Vagina (tissue), 2 donors: ENCODE results near the gene MAN1C1. TPM values are rescaled to one million over a fixed set of nuclear protein-coding genes. Genes with fewer than 3 reads are reported as not detected.

ENCODE experiments used
- DNase-seq, 2 donors: peaks; one replicate each; pipeline ENCODE4 v3.0.0-alpha.2; 2017; ENCODE audit errors: extremely low spot score in 2 of 2
- H3K27ac ChIP-seq: fragments of 200-600 bp; sonication (generic); one replicate; pipeline ENCODE4 v1.5.1; 2019
- H3K27me3 ChIP-seq: fragments of 200-600 bp; sonication (generic); one replicate; pipeline ENCODE4 v1.5.1; 2019
- H3K36me3 ChIP-seq, 2 donors: fragments of 200-600 bp; sonication (generic); one replicate each; pipeline ENCODE4 v1.5.1; 2017 to 2019
- H3K4me1 ChIP-seq: fragments of 200-600 bp; sonication (generic); one replicate; pipeline ENCODE4 v1.5.1; 2019
- H3K4me3 ChIP-seq, 2 donors: fragments of 200-600 bp; sonication (generic); 1 replicate in 1 of 2; 2 replicates in 1 of 2; pipeline ENCODE4 v1.5.1; 2016 to 2019
- H3K9me3 ChIP-seq: fragments of 200-600 bp; sonication (generic); one replicate; pipeline ENCODE4 v1.5.1; 2019
- POLR2A ChIP-seq, 2 donors: fragments of 450-650 bp; IDR thresholded peaks; one replicate each; pipeline ENCODE4 v1.6.1; 2017; ENCODE audit warnings: antibody characterized with exemption in 2 of 2, mild to moderate bottlenecking in 2 of 2, moderate library complexity in 2 of 2
- POLR2AphosphoS5 ChIP-seq, 2 donors: sonication (generic); formaldehyde crosslinking; IDR thresholded peaks; one replicate each; pipeline ENCODE4 v1.9.0; 2017; ENCODE audit warnings: antibody characterized with exemption in 2 of 2, mild to moderate bottlenecking in 2 of 2, low read depth in 1 of 2; ENCODE audit not compliant: insufficient read depth in 1 of 2
- intact Hi-C: fragments of 100-400 bp; cut with DNase I; formaldehyde crosslinking; loops from one replicate; pipeline ENCODE4 v1.15.1; 2023
- total RNA-seq: library from RNA; depleted of rRNA; stranded (reverse); fragments of >200 nt; gene quantifications from one replicate; pipeline ENCODE4 v1.2.3, GENCODE V29; 2016
- TF ChIP-seq, protein P1 (sequence below), 3 experiments: fragments of 450-650 bp in 2 of 3; fragments of 200-600 bp in 1 of 3; sonication (generic) in 1 of 3; IDR thresholded peaks; one replicate each; pipeline ENCODE4 v1.5.1; 2017 to 2019; ENCODE audit warnings: antibody characterized with exemption in 3 of 3, mild to moderate bottlenecking in 2 of 3, moderate library complexity in 2 of 3

Gene MAN1C1
- total RNA-seq, 1 donor from 2014 or later, result 31.4 TPM

DNA sequence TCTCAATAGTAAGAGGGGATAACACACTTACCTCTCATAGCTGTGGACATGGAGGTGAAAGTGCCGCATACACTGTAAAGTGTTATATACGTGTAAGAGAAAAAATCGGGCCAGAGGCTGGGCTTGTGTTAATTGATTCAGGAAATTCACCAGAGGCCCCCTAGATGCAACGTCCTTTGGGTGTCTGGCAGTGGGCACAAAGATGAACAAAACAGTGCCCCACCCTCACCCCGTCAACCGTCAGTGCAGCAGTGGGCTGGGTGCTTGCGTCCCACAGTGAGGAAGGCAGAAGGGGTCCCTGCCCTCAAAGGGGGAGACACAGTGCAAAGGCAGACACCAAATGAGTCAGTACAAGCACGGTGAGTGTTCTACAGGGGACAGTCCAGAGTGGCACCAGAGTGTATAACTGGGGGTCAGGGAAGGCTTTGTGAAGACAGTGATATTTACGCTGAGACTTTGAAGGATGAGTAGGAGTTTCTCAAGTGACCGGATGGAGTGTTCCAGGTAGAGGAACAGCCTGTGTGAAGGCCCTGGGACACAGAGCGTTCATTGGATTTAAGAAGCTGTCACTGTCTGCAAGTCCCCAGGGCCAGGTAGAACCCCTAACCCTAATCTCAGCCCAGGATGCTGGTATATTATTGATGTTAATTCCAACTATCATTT is 196.6 kb downstream of the MAN1C1 start:
- DNase-seq, result no peak
- H3K27me3 ChIP-seq, result no peaks in the 10 kb centered on the region
- intact Hi-C loops, result no loop called here
- H3K27ac ChIP-seq, result no peak overlapping the region
- no peak overlapping the region for H3K4me3 ChIP-seq
- H3K4me1 ChIP-seq, result peaks cover 18% of the 10 kb centered on the region
- H3K9me3 ChIP-seq, result no peaks in the 10 kb centered on the region
- H3K36me3 ChIP-seq, result peaks cover 0 to 26% of the 10 kb centered on the region in 2 donors
- TF ChIP-seq, protein P1, sequence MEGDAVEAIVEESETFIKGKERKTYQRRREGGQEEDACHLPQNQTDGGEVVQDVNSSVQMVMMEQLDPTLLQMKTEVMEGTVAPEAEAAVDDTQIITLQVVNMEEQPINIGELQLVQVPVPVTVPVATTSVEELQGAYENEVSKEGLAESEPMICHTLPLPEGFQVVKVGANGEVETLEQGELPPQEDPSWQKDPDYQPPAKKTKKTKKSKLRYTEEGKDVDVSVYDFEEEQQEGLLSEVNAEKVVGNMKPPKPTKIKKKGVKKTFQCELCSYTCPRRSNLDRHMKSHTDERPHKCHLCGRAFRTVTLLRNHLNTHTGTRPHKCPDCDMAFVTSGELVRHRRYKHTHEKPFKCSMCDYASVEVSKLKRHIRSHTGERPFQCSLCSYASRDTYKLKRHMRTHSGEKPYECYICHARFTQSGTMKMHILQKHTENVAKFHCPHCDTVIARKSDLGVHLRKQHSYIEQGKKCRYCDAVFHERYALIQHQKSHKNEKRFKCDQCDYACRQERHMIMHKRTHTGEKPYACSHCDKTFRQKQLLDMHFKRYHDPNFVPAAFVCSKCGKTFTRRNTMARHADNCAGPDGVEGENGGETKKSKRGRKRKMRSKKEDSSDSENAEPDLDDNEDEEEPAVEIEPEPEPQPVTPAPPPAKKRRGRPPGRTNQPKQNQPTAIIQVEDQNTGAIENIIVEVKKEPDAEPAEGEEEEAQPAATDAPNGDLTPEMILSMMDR (IDR thresholded peaks at IDR 0.05), result no peak
- TF ChIP-seq POLR2AphosphoS5 (IDR thresholded peaks at IDR 0.05; ENCODE audit: insufficient read depth in 1 of 2, low read depth in 1 of 2) (no peak), POLR2A (IDR thresholded peaks at IDR 0.05) (no peak)

DNA sequence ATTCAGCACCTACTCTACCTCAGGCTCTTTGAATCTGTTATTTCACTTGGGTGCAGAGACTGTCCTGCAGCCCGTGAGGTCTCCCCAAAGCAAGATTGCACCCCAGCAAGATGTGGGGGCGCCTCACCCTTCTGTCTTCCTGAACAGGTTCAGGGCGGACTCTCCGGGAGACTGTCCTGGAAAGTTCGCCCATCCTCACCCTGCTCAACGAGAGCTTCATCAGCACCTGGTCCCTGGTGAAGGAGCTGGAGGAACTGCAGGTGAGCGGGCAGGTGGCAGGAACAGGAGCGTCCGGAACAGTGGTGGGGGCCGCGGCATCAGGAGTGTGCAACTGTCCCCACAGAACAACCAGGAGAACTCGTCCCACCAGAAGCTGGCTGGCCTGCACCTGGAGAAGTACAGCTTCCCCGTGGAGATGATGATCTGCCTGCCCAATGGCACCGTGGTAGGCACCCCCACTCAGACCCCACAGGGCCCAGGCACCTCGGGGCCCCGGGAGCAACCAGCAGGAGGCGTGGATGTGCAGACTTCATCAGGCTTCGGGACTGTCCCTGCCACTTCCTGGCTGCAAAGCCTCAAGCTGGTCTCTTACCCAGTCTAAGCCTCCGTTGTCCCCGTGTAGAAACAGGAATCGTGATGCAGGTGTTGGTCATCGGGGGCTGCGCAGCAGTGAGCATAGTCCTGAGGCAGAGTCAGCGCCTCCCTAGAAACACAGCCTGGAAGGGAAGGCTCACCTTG is 197.3 kb downstream of the MAN1C1 start:
- H3K36me3 ChIP-seq, result peaks cover 0 to 22% of the 10 kb centered on the region in 2 donors
- no peaks in the 10 kb centered on the region for H3K27me3 ChIP-seq
- TF ChIP-seq POLR2AphosphoS5 (IDR thresholded peaks at IDR 0.05; ENCODE audit: insufficient read depth in 1 of 2, low read depth in 1 of 2) (no peak), POLR2A (IDR thresholded peaks at IDR 0.05) (no peak)
- TF ChIP-seq, protein P1 (IDR thresholded peaks at IDR 0.05), result no peak
- no peak overlapping the region for H3K4me3 ChIP-seq
- H3K27ac ChIP-seq, result no peak overlapping the region
- intact Hi-C loops, result no loop called here
- no peaks in the 10 kb centered on the region for H3K9me3 ChIP-seq
- peak in 1 of 2 donors; percentile 85 for DNase-seq
- peaks cover 25% of the 10 kb centered on the region for H3K4me1 ChIP-seq

DNA sequence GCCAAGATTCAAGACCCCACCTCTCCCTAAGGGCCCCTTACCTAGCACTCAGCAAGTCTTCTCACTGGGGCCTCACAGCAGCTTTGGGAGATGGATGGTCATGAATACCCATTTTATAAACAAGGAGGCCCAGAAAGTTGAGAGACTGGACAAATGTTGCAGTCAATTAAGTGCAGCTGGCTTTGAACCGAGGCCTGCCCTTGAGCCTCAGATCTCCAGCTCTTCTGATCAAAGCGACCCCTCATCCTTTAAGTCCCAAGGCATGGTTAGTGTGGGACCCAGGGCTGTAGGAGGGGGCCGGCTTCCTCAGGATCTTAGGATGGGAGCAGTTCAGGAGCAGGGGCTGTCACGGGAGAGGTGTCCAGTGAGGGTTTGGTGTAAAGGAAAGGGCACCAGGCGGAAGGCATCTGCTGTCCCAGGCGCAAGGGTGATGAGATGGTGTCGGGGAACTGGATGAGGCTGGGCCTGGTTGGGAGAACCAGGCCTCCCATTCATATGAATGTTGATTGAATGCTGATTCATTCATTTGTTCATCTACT is 198.0 kb downstream of the MAN1C1 start:
- H3K9me3 ChIP-seq, result no peaks in the 10 kb centered on the region
- peaks cover 0 to 15% of the 10 kb centered on the region in 2 donors for H3K36me3 ChIP-seq
- DNase-seq, result no peak
- no peak overlapping the region for H3K27ac ChIP-seq
- peaks cover 28% of the 10 kb centered on the region for H3K4me1 ChIP-seq
- H3K27me3 ChIP-seq, result no peaks in the 10 kb centered on the region
- TF ChIP-seq, protein P1 (IDR thresholded peaks at IDR 0.05), result no peak
- no peak for TF ChIP-seq POLR2A (IDR thresholded peaks at IDR 0.05)
- no peak for TF ChIP-seq POLR2AphosphoS5 (IDR thresholded peaks at IDR 0.05; ENCODE audit: insufficient read depth in 1 of 2, low read depth in 1 of 2)
- intact Hi-C loops, result no loop called here
- no peak overlapping the region for H3K4me3 ChIP-seq

DNA sequence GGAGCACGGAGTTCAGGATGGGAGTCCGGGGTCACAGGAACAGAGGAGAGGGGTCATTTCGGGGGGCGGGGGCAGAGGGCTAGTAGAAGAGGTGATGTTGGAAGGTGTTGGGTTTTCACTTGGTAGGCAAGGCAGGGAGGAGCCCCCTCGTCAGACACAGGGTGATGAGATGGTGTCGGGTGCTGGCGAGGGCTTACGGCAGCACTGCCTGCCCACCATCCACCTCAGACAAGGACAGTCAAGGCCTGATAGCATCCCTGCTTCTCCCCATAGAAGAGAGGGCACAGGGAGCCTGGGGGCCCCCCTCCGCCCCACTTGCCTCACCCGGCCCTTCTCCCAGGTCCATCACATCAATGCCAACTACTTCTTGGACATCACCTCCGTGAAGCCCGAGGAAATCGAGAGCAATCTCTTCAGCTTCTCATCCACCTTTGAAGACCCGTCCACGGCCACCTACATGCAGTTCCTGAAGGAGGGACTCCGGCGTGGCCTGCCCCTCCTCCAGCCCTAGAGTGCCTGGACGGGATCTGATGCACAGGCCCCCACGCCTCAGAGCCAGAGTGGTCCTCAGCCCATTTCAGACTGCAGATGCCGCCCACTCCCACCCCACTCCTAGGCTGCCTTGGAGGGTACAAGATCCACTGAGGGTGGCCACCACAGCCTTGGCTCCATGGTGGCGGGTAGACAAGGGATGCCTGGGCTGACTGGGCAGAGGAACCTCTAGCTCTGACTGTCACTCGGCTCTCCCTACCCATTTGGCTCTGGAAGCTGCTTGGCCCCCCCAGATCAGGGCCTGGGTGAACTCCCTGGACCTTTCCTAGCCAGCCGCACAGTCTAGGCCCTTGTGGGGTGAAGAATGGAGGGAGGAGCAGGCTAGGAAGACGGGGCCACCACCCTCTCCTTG is 198.9 kb downstream of the MAN1C1 start:
- no peaks in the 10 kb centered on the region for H3K27me3 ChIP-seq
- no peak overlapping the region for H3K27ac ChIP-seq
- no peak overlapping the region for H3K4me3 ChIP-seq
- no peaks in the 10 kb centered on the region for H3K9me3 ChIP-seq
- intact Hi-C loops, result no loop called here
- no peak for DNase-seq
- TF ChIP-seq, protein P1 (IDR thresholded peaks at IDR 0.05), result no peak
- TF ChIP-seq POLR2A (IDR thresholded peaks at IDR 0.05), result no peak
- TF ChIP-seq POLR2AphosphoS5 (IDR thresholded peaks at IDR 0.05; ENCODE audit: insufficient read depth in 1 of 2, low read depth in 1 of 2), result no peak
- H3K4me1 ChIP-seq, result peaks cover 26% of the 10 kb centered on the region
- H3K36me3 ChIP-seq, result peaks cover 0 to 7% of the 10 kb centered on the region in 2 donors
